ENCODE results near the gene LTBP1. TPM values are rescaled to one million over a fixed set of nuclear protein-coding genes. Genes with fewer than 3 reads are reported as not detected.

Gene LTBP1
- total RNA-seq, 2 donors from 2014 or later: 19.4 to 23.1 TPM

DNA sequence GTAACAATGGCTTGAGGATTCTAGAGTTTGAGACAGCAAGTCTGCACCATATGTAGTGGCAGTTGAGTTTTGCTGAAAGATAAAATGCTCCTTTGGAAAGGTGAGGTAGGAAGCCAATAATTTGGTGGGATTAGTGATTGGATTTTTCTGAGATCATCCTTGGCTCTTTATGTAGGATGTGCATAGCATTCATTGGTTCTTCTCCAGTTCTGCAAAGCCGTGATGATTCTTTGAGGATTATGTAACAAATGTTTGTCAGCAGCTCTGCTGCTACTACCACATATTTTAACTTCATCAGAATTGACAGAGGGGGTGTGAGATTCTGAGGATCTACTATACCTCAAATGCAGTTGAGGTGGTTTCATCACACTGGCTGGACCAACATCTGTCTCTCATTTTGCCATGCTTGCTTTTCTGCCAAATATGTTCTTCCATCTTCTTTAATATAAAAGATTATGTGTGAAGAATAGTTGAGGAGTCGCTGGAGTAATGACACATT lies 340.8 kb downstream of the LTBP1 start:
- H3K27me3 ChIP-seq: no peaks in the 10 kb centered on the region
- no peak for DNase-seq
- TF ChIP-seq, protein P1, sequence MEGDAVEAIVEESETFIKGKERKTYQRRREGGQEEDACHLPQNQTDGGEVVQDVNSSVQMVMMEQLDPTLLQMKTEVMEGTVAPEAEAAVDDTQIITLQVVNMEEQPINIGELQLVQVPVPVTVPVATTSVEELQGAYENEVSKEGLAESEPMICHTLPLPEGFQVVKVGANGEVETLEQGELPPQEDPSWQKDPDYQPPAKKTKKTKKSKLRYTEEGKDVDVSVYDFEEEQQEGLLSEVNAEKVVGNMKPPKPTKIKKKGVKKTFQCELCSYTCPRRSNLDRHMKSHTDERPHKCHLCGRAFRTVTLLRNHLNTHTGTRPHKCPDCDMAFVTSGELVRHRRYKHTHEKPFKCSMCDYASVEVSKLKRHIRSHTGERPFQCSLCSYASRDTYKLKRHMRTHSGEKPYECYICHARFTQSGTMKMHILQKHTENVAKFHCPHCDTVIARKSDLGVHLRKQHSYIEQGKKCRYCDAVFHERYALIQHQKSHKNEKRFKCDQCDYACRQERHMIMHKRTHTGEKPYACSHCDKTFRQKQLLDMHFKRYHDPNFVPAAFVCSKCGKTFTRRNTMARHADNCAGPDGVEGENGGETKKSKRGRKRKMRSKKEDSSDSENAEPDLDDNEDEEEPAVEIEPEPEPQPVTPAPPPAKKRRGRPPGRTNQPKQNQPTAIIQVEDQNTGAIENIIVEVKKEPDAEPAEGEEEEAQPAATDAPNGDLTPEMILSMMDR (IDR thresholded peaks at IDR 0.05): no peak
- H3K4me3 ChIP-seq: no peak overlapping the region
- no peaks in the 10 kb centered on the region for H3K9me3 ChIP-seq
- H3K27ac ChIP-seq: no peak overlapping the region
- H3K36me3 ChIP-seq: no peaks in the 10 kb centered on the region
- intact Hi-C loops (cut with DNase I): no loop called here
- H3K9ac ChIP-seq (ENCODE audit: low read depth in 2 of 2, low read length in 2 of 2): no peak overlapping the region
- no peaks in the 10 kb centered on the region for H3K4me1 ChIP-seq

DNA sequence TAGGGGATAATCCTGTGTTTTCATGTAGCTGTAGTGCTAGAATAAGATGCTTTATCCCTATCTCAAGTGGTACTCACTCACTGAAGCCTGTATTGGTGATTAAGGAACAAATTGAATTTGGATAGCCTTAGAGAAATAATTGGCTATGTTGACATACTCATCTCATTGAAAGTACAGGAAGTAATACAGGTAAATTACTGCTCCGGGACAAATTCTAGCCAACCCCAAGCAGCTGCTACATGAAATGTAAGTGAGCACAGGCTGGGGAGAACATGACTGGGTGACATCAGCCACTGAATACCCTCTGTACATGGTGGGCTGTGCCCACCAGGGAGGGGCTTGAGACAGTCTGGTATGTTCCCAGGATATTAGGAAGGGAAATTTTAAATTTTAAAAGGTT lies 341.3 kb downstream of the LTBP1 start:
- Histone ChIP-seq H3K27ac (no peak overlapping the region), H3K4me1 (no peaks in the 10 kb centered on the region), H3K9ac (ENCODE audit: low read depth in 2 of 2, low read length in 2 of 2) (no peak overlapping the region), H3K4me3 (no peak overlapping the region), H3K9me3 (no peaks in the 10 kb centered on the region), H3K27me3 (no peaks in the 10 kb centered on the region), H3K36me3 (no peaks in the 10 kb centered on the region)
- TF ChIP-seq, protein P1 (IDR thresholded peaks at IDR 0.05): no peak
- intact Hi-C loops (cut with DNase I): no loop called here
- no peak for DNase-seq

DNA sequence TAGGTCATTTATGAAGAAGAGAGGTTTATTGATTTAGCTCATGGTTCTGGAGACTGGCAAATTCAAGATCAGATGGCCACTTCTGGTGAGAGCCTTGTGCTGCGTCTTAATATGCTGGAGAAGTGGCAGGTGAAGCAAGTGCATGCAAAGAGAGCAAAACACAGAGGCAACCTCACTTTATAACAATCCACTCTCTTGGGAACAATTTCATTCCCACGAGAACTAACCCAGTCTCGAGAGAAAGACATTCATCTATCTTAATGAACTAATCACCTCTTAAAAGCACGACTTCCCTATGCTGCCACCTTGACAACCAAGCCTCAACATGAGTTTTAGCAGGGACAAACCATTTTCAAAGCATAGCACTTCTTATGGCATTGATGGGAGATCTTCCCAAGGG lies 343.2 kb downstream of the LTBP1 start:
- Histone ChIP-seq H3K27ac (no peak overlapping the region), H3K36me3 (no peaks in the 10 kb centered on the region), H3K9ac (ENCODE audit: low read depth in 2 of 2, low read length in 2 of 2) (no peak overlapping the region), H3K27me3 (no peaks in the 10 kb centered on the region), H3K4me3 (no peak overlapping the region), H3K4me1 (no peaks in the 10 kb centered on the region), H3K9me3 (no peaks in the 10 kb centered on the region)
- no peak for DNase-seq
- TF ChIP-seq, protein P1 (IDR thresholded peaks at IDR 0.05): no peak
- intact Hi-C loops (cut with DNase I): loop anchor here (10.0 kb wide), 1 partner anchor 515 kb away; no protein-coding TSS in a partner anchor

GRCh38 chr2:33291278-33292013 lies 344.7 kb downstream of the LTBP1 start:
- H3K9ac ChIP-seq (ENCODE audit: low read depth in 2 of 2, low read length in 2 of 2): peak overlapping the region in 1 of 2 donors; percentile 7
- H3K36me3 ChIP-seq: no peaks in the 10 kb centered on the region
- intact Hi-C loops (cut with DNase I): loop anchor here (10.0 kb wide), 1 partner anchor 517 kb away; no protein-coding TSS in a partner anchor
- H3K4me3 ChIP-seq: no peak overlapping the region
- peak; percentile 22 for DNase-seq
- H3K4me1 ChIP-seq: no peaks in the 10 kb centered on the region
- H3K9me3 ChIP-seq: no peaks in the 10 kb centered on the region
- H3K27me3 ChIP-seq: no peaks in the 10 kb centered on the region
- TF ChIP-seq, protein P1 (IDR thresholded peaks at IDR 0.05): no peak
- peak overlapping the region; percentile 31 for H3K27ac ChIP-seq

- DNase-seq: no peak
- no peaks in the 10 kb centered on the region for H3K27me3 ChIP-seq
- peak overlapping the region in 1 of 2 donors; percentile 7 for H3K9ac ChIP-seq (ENCODE audit: low read depth in 2 of 2, low read length in 2 of 2)
- H3K36me3 ChIP-seq: no peaks in the 10 kb centered on the region
- TF ChIP-seq, protein P1 (IDR thresholded peaks at IDR 0.05): no peak
- H3K4me1 ChIP-seq: no peaks in the 10 kb centered on the region
- peak overlapping the region; percentile 31 for H3K27ac ChIP-seq
- no peak overlapping the region for H3K4me3 ChIP-seq
- intact Hi-C loops (cut with DNase I): loop anchor here (10.0 kb wide), 1 partner anchor 517 kb away; no protein-coding TSS in a partner anchor
- no peaks in the 10 kb centered on the region for H3K9me3 ChIP-seq
Observed at GRCh38 chr2:33292063-33292462, 345.3 kb downstream of the LTBP1 start.
